Lung microvascular endothelial cell (primary cell): Measurements from ENCODE around the gene PKNOX2. TPM values are rescaled to one million over a fixed set of nuclear protein-coding genes. Genes with fewer than 3 reads are reported as not detected.

ENCODE experiments used
- DNase-seq, 2 donors: peaks; one replicate each; pipeline versions ENCODE4 v3.0.0 to v3.0.0-alpha.2; 2010; ENCODE audit warnings: low read depth in 2 of 2
- total RNA-seq: library from RNA; depleted of rRNA; stranded (reverse); fragments of >200 nt; gene quantifications from 2 replicates; pipeline ENCODE4 v1.2.1, GENCODE V29; 2014

The PKNOX2 gene
- total RNA-seq: not detected in 2 replicates

GRCh38 chr11:125164422-125165110 lies at the start of gene PKNOX2:
Gene PKNOX2, plus strand, starts transcription at chr11:125164751. Its CDS starts 186,555 bp downstream, at chr11:125351306.
- peak; percentile 64 to 65 for DNase-seq

- DNase-seq: peak in 1 of 2 donors; percentile 25
These were observed 47.1 kb upstream of the PKNOX2 start for GRCh38 chr11:125117429-125117828.

- DNase-seq: no peak
These were observed 41.2 kb upstream of the PKNOX2 start for GRCh38 chr11:125123194-125123946.

DNA sequence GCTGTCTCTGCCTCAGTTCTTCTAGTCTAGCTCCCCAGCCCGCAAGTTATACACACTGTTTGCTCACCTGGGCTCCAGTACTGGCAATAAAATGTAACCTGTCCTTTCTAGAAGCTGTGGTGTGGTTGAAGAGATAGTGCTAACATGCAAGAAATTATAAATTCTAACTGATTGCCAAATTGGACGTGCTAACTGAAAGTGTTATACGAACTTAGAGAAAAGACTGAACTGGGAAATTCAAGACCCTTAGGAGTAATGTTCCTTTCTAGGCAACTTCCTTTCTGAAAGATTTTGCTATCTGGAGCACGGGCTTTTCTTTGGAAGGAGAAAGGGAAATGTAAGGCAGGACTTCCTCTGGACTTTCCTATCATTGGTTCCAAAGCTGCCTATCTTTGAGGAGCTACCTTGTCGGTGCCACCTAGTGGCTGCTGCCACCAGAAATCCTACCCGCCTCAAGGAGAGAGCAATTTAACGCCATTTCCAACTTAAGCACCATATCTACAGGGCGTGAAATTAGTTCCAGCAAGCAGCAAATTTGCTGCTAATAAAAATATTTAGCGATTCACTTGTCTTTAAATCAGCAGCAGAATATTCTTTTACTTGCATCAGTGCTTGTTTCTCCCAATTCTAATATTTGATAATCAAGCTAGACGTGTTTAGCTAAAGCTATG lies 40.5 kb upstream of the PKNOX2 start:
- DNase-seq: peak; percentile 37 to 72

DNA sequence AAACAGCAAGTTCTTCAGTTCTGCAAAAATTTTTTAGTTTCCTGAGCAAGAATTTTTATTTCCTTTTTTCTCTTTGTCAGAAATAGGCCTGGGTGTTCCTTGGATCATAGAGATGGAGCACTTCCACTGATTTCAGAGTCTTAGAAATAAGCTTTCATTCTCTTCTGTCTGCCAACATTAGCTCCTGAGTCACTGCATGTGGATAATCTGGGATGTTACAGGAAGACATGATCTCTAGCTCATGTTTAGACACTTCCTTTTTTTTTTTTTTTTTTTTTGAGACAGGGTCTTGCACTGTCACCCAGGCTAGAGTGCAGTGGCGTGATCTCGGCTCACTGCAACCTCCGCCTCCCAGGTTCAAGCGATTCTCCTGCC lies 39.9 kb upstream of the PKNOX2 start:
- no peak for DNase-seq

GRCh38 chr11:125128450-125128849 lies 36.1 kb upstream of the PKNOX2 start:
- peak in 1 of 2 donors; percentile 18 for DNase-seq

GRCh38 chr11:125129316-125129993 lies 35.1 kb upstream of the PKNOX2 start:
- DNase-seq: no peak

DNA sequence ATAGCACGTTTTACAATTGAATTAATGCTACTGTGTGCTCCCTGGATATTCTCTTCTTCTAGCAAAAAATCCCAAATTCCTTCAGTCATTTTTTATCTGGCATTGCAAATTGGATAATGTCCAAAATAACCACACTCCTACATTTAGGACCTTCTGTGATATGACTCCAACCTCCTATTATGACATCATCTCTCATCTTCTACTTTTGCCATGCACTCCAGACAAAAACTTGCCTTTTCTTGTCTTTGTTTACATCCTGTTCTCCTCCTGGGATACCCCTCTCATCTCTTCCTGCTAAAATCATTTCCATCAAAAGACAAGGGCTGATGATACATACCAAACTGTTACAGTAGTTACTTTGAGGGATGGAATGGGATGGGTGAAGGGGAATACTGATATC lies 32.5 kb upstream of the PKNOX2 start:
- DNase-seq: no peak

- DNase-seq: no peak
These were observed 32.0 kb upstream of the PKNOX2 start for GRCh38 chr11:125132596-125132995.

DNA sequence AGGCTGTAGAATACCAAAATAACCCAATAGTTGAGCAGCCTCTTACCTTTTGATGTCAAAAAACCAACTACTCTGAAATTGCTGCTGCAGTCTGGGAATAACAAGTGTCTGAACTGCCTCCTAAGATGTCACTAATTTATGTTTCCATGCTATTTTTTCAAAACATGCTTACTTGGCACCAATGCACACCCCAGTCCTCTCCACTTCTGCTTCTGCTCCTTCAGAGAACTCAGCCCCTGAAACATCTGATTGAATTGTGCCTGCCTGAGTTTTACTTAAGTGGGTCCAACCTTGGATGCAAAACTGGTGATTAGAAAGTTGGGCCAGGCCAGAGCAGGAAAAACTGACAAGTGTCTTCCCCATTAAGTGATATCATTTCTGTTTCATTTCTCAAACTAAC lies 28.6 kb upstream of the PKNOX2 start:
- DNase-seq: no peak

GRCh38 chr11:125138966-125139365 lies 25.6 kb upstream of the PKNOX2 start:
- no peak for DNase-seq

DNA sequence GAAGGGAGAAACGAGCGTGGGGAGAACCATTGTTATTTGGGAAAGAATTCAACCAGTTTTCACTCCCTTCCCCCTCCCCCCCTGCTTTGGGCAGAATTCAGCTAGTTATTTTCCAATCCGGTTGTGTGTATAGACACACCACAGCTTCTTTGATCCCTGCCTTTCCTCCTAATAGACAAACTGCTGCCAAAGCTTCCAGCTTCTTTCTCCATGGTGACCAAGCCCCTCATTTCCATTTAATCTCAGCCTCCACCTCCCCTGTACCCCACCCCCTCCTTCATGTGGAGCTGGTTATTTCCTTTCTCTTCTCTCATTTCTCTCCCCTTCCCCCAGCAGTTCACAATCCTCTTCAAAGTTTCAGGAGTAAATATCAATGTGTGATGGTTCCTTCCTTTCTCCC lies 24.8 kb upstream of the PKNOX2 start:
- no peak for DNase-seq

DNA sequence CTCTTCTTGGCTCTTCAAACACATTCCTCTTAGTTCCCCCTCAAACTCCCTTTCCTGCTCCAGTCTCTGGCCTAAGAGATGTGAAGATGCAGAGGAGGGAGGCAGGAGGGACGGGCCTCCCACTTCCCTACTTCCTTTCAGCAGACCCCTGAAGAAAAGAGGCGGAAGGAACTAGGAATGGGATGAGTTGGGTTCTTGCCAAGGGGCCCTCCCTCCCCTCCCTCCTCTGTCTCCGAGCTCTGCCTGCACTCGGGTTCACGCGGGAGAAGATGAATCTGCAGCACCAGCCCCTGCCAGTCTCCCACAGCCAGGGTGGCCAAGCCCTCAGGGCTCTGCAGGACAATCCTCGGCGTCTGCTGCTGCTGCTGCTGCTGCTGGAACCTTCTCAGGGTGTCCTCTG lies 24.3 kb upstream of the PKNOX2 start:
- DNase-seq: no peak

- DNase-seq: no peak
These were observed 23.4 kb upstream of the PKNOX2 start for GRCh38 chr11:125141178-125141577.

- peak; percentile 22 to 44 for DNase-seq
These were observed 22.6 kb upstream of the PKNOX2 start for GRCh38 chr11:125141686-125142535.

DNA sequence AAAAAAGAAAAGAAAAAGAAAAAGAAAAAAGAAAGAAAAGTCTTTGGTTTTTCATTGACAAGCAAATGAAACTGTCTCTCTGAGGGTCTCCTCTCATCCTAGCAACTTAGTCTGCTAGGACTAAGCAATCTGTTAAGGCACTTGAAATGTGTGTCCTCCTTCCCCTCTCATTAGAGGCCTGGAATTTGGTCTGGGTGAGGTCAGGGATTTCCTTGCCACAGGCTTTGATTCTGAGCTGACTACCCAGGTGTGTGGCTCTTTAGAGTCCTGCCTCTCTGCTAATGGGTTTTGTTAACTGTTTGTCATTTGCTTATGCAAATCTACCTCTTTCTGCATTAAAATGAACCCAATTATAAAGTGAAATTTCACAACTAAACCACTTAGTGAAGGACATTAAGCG lies 18.3 kb upstream of the PKNOX2 start:
- DNase-seq: no peak

- no peak for DNase-seq
These were observed 17.3 kb upstream of the PKNOX2 start for GRCh38 chr11:125147280-125147679.

- DNase-seq: no peak
These were observed 16.5 kb upstream of the PKNOX2 start for GRCh38 chr11:125148011-125148410.

DNA sequence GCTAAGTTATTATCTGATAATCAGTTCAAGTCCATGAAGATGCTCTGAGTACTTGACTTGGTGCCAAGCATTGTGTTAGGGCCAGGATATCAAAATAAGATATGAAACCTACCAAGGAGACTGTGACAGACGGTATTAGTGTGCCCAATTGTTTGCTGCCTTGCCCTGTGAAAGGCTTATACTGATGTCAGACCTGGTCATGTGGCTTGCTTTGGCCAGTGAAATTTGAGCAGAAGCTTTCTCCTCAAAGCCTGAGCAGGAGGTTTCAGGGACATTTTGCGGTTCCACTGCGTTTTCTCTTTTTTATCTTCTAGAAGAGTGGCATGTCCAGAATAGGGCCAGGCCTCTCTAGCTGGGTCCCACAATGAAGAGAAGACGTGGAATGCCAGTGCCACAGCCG lies 15.8 kb upstream of the PKNOX2 start:
- no peak for DNase-seq

- DNase-seq: no peak
These were observed 10.7 kb upstream of the PKNOX2 start for GRCh38 chr11:125153837-125154236.
